Measurements from ENCODE around the gene RBM34.
"Not testable (repeated sequence)": the region's sequence is repeated elsewhere in the genome, so short reads cannot be mapped to it uniquely, and the experiment has no call there.

- TF ChIP-seq CTCF, POLR2A (IDR thresholded peaks at IDR 0.05): not testable (repeated sequence)
Measured at GRCh38 chr1:235092415-235092814, 68.6 kb downstream of the RBM34 start.

Measured in testis (tissue), 2 donors.